AG04449 (cell line): ENCODE data around the gene TCF25.

Experiments used
- CTCF ChIA-PET: fragments of 350-600 bp; formaldehyde crosslinking; extraction: SDS; loops from one replicate; lab custom pipeline; 2021; ENCODE audit warnings: antibody characterized with exemption; lab: Yijun Ruan, JAX
- POLR2A ChIA-PET: fragments of 400-600, 350-600 bp; formaldehyde crosslinking; extraction: SDS; loops from one replicate; lab custom pipeline; 2020; ENCODE audit warnings: antibody characterized with exemption, inconsistent platforms; lab: Yijun Ruan, JAX
- DNase-seq: peaks from one replicate; pipeline ENCODE4 v3.0.0-alpha.2; 2010; ENCODE audit warnings: low read depth, low spot score
- H3K4me3 ChIP-seq: 2 replicates; pipeline ENCODE4 v1.5.1; 2011; ENCODE audit warnings: low read depth, mild to moderate bottlenecking, control low read depth, low read length
- CTCF ChIP-seq: IDR thresholded peaks from one replicate; pipeline ENCODE4 v1.5.1; 2011; ENCODE audit warnings: mild to moderate bottlenecking, moderate library complexity, low read length, control low read depth, inconsistent platforms; ENCODE audit not compliant: insufficient read depth; ENCODE audit errors: missing control alignments

Gene TCF25

GRCh38 chr16:89893642-89894548, 20.5 kb downstream of the TCF25 start:
- no peak overlapping the region for H3K4me3 ChIP-seq
- POLR2A ChIA-PET = no interaction called here
- CTCF ChIA-PET = interaction anchor here (0.8 to 5.9 kb wide), 2 partner anchors 12 to 15 kb away, joined by 3 to 37 read pairs; no protein-coding TSS in a partner anchor
- no peak for TF ChIP-seq CTCF
- no peak for DNase-seq

- CTCF ChIA-PET = interaction anchor here (1.1 to 5.9 kb wide), 2 partner anchors 12 to 13 kb away, joined by 3 to 37 read pairs; no protein-coding TSS in a partner anchor
- TF ChIP-seq CTCF = no peak
- H3K4me3 ChIP-seq = no peak overlapping the region
- no peak for DNase-seq
- POLR2A ChIA-PET = interaction anchor here (0.6 kb wide), 1 partner anchor 14 kb away, joined by 3 read pairs; no protein-coding TSS in a partner anchor
These were observed 22.3 kb downstream of the TCF25 start for GRCh38 chr16:89895482-89896250.

- no peak for DNase-seq
- POLR2A ChIA-PET = no interaction called here
- H3K4me3 ChIP-seq = no peak overlapping the region
- CTCF ChIA-PET = interaction anchor here (5.9 kb wide), 1 partner anchor 12 kb away, joined by 37 read pairs; no protein-coding TSS in a partner anchor
- no peak for TF ChIP-seq CTCF
These were observed 23.8 kb downstream of the TCF25 start for GRCh38 chr16:89897204-89897603.

GRCh38 chr16:89898201-89898967, 25.0 kb downstream of the TCF25 start:
- POLR2A ChIA-PET = no interaction called here
- DNase-seq = no peak
- CTCF ChIA-PET = interaction anchor here (1.3 to 5.9 kb wide), 4 partner anchors 10 to 37 kb away, joined by 5 to 37 read pairs (median 13); no protein-coding TSS in a partner anchor
- H3K4me3 ChIP-seq = no peak overlapping the region
- TF ChIP-seq CTCF = no peak

GRCh38 chr16:89899879-89900481, 26.6 kb downstream of the TCF25 start:
- DNase-seq = no peak
- POLR2A ChIA-PET = no interaction called here
- CTCF ChIA-PET = interaction anchor here (0.7 to 2.5 kb wide), 6 partner anchors 8 to 39 kb away, joined by 3 to 20 read pairs (median 5); no protein-coding TSS in a partner anchor
- no peak overlapping the region for H3K4me3 ChIP-seq
- no peak for TF ChIP-seq CTCF
